G401 (cell line): ENCODE measurements around the gene INTS1. TPM values are rescaled to one million over a fixed set of nuclear protein-coding genes. Genes with fewer than 3 reads are reported as not detected.

Experiments
- DNase-seq: peaks from one replicate; pipeline ENCODE4 v3.0.0-alpha.2; 2015; ENCODE audit warnings: low spot score
- in situ Hi-C: cut with HindIII; loops from 2 replicates; pipeline ENCODE4 v1.10.0; 2016; ENCODE audit warnings: low sequenced_read_pairs, mixed read lengths
- total RNA-seq: library from RNA; depleted of rRNA; stranded (reverse); fragments of >200 nt; shearing (Covaris generic); gene quantifications from 2 replicates; pipeline ENCODE4 v1.2.3, GENCODE V29; 2014; rRNA removed

INTS1 gene
- total RNA-seq, result 96.8 and 104 TPM in 2 replicates

- DNase-seq, result peak; percentile 89
- in situ Hi-C loops, result no loop called here
Observed at GRCh38 chr7:1503816-1504775, at the start of gene INTS1. Gene INTS1 (minus strand): TSS chr7:1504389. CDS start chr7:1503960, 429 bp downstream.

- in situ Hi-C loops, result no loop called here
- no peak for DNase-seq
Observed at GRCh38 chr7:1553512-1554210, 49.5 kb upstream of the INTS1 start.

- in situ Hi-C loops, result no loop called here
Observed at GRCh38 chr7:1552200-1552599, 48.0 kb upstream of the INTS1 start.

GRCh38 chr7:1550846-1551155 is 46.6 kb upstream of the INTS1 start:
- in situ Hi-C loops, result no loop called here

More at GRCh38 chr7:1552200-1552599, 48.0 kb upstream of the INTS1 start:
- no peak for DNase-seq

GRCh38 chr7:1550005-1550845 is 46.0 kb upstream of the INTS1 start:
- in situ Hi-C loops, result no loop called here
- no peak for DNase-seq

More at GRCh38 chr7:1550846-1551155, 46.6 kb upstream of the INTS1 start:
- no peak for DNase-seq

- no peak for DNase-seq
- in situ Hi-C loops, result no loop called here
Observed at GRCh38 chr7:1549357-1550004, 45.3 kb upstream of the INTS1 start.

GRCh38 chr7:1548944-1549343 is 44.8 kb upstream of the INTS1 start:
- in situ Hi-C loops, result no loop called here
- no peak for DNase-seq

GRCh38 chr7:1548438-1548831 is 44.2 kb upstream of the INTS1 start:
- in situ Hi-C loops, result no loop called here
- DNase-seq, result no peak

- no peak for DNase-seq
- in situ Hi-C loops, result no loop called here
Observed at GRCh38 chr7:1547777-1548437, 43.7 kb upstream of the INTS1 start.

- no peak for DNase-seq
- in situ Hi-C loops, result no loop called here
Observed at GRCh38 chr7:1546909-1547776, 43.0 kb upstream of the INTS1 start.

GRCh38 chr7:1546274-1546908 is 42.2 kb upstream of the INTS1 start:
- DNase-seq, result no peak
- in situ Hi-C loops, result no loop called here

- no peak for DNase-seq
- in situ Hi-C loops, result no loop called here
Observed at GRCh38 chr7:1545417-1546246, 41.4 kb upstream of the INTS1 start.

GRCh38 chr7:1544896-1545416 is 40.8 kb upstream of the INTS1 start:
- in situ Hi-C loops, result no loop called here
- DNase-seq, result no peak

GRCh38 chr7:1544178-1544895 is 40.1 kb upstream of the INTS1 start:
- in situ Hi-C loops, result no loop called here
- no peak for DNase-seq

- no peak for DNase-seq
- in situ Hi-C loops, result no loop called here
Observed at GRCh38 chr7:1543826-1544177, 39.6 kb upstream of the INTS1 start.
